HG03097 (cell line): ENCODE measurements around the gene HOXB7.

Source experiments
- ATAC-seq: cut with Tn5 transposase; IDR thresholded peaks from one replicate; pipeline ENCODE4 v1.9.1; 2021; ENCODE audit not compliant: unreplicated experiment, low FRiP score

The HOXB7 gene

DNA sequence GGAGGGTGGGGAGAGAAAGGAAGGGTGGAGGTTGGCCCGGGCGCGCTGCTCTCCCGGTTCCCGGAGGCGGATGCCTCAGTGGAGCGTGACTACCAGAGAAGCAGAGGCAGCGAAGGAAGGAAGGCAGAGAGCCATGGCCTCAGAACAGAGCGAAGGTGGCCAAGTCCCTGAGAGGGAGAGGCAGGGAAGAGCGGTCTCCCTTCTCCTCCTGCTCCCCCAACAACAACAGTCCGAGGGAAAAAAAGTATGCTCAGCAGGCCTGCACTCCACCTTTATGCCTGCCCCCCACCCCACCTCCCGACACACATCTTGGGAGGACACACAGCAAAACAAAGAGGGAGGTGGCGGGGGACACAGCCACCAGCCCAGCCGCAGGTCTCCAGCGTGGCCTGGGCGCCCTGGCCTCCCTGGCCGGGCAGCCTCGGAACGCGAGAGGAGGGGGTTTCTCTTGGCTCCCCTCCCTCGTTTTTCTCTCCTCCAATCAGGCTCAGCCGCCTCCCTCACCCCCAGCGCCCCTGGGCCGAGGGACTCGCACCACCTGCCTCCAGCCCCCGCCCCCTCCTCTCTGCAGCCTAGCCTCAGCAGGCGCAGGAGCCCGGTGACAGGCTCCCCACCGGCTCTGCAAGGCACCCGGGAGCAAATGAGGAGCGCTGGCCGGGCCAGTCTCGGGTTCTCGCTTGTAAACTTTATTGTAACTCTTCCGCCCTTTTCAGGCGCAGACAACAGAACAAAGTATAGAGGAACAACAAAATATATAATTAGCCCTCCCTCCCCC lies 1.1 kb upstream of the HOXB7 start:
- no peak for ATAC-seq

GRCh38 chr17:48611213-48611612 lies 396 bp upstream of the HOXB7 start:
- ATAC-seq = no peak

DNA sequence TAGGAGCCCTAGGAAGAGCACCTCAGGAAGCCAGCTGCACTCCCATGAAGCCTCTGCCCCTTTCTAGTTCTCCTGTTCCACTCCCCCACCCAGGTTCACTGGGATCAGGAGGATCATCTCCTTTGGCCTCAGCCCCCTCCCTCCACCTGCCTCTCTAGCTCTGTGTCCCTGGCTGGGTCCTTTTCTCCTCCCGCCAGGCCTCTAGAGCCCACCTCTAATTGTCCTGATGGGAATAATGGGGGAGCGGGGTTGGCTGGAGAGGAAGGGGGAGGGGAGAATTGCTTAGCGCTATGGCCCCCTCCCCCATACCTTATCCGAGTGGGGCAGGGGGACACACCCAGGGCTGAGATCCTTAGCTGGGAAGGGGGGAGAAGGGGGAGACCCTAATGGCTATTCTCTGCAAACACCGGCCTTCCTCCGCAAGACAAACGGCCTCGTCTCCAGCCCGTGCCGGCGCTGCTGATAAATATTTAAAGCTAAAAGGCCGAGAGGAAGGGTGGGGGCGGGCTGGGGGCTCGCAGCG lies 997 bp downstream of the HOXB7 start:
- ATAC-seq = no peak

GRCh38 chr17:48609033-48609432 lies 1.8 kb downstream of the HOXB7 start:
- ATAC-seq = no peak

GRCh38 chr17:48608494-48608834 lies 2.4 kb downstream of the HOXB7 start:
- no peak for ATAC-seq

DNA sequence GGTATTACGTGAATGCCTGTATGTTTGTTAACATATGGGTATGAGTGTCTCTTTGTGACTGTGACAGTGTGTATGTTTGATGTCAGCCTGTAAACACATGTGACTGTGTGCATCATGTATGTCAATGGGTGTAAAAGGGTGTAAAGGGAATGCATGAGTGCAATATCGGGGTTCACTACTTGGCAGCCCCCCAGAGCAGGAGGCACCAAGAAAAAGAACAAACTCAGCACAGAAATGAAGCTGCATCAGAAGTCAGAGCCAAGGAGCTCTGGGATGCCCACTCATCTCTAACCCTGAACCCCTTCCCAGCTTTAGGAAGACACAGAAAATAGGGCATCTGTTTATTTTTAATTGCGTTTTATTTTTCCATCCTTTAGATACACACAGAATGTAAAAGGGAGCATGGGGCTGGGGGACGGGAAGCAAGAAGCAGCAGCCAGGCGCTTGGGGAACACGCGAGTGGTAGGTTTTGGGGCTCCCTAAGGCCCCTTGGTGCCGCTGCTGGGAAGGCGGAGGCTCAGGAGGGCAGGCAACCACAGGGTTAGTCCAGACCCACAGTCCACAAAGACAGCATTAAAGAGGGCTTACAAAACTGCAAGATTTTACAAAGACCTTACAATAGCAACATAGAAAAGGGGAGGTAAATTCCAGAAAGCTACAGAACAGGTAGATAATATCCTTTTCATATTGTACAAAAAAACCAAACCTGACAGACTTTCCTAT lies 3.8 kb downstream of the HOXB7 start:
- ATAC-seq = no peak

DNA sequence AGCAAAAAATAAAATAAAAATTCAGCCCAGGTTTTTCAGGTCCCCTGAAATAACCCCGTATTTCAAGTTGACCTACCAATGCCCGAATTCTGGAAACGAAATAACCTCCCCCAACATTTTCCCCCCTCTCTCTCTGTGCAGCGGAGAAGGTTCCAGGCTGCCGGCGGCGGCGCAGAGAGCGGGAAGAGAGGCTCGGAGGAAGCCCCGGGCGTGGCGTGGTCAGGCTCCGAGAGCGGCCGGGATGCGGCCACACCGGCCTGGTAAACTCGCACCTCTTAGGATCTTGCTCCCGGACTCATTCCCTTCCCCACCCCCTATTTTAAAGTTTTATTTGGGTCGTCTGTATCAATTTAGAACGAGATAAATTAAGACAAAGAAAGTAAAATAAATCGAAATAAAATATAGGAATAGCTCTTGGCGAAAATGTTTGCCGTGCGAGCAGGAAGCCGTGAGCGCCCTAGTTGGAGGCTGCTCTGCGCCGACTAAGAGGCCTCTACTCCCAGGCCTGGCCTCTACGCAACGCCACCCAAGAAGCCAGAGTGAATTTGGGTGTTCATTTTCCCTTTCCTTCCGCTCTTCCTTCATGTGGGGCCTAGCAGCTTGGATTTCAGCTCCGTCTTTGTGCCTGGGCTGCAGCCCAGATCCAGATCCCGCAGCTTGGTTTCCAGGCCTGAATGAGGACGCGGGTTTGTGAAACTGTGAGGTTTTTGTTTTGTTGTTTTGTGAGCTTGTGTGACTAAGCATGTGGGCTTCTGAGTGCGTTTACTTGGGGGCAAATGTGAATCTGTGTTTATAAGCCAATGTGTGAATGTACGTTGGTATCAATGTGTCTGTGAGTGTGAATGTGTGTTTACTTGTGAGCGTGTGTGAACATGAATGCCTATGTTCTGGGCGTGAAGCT lies 4.6 kb downstream of the HOXB7 start:
- ATAC-seq = no peak

GRCh38 chr17:48605409-48605919 lies 5.4 kb downstream of the HOXB7 start:
- ATAC-seq = no peak

DNA sequence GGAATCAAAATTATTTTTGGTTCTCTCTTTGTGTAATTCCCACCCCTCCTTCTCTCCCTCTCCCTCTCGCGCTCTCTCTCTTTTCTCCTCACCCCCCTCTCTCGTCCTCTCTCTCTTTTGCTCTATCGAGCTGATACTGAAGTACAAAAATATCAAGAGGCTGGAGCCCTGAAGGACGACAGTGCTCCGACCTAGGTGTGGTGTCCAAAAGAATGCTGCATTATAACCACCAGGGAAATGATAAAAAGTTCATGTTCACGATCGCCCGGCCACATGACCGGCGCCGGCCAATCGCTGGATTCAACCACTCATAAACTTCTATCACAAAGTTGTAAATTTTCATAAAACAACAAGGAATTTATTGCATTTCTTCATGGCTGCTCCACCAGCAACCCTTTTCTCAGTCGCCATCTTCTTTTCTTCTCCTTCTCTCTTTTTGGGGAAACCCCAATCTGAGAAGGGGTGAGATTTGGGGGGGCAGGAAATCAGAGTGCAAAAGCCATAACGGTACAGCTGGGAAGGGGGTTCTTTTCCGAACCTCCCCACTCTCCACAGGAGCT lies 6.0 kb downstream of the HOXB7 start, which contains the start of gene HOXB6:
Gene HOXB6 (minus strand): TSS at position 217 of the 560 bp plus-strand sequence. CDS start 6,836 bp downstream, outside the sequence.
- ATAC-seq = no peak

DNA sequence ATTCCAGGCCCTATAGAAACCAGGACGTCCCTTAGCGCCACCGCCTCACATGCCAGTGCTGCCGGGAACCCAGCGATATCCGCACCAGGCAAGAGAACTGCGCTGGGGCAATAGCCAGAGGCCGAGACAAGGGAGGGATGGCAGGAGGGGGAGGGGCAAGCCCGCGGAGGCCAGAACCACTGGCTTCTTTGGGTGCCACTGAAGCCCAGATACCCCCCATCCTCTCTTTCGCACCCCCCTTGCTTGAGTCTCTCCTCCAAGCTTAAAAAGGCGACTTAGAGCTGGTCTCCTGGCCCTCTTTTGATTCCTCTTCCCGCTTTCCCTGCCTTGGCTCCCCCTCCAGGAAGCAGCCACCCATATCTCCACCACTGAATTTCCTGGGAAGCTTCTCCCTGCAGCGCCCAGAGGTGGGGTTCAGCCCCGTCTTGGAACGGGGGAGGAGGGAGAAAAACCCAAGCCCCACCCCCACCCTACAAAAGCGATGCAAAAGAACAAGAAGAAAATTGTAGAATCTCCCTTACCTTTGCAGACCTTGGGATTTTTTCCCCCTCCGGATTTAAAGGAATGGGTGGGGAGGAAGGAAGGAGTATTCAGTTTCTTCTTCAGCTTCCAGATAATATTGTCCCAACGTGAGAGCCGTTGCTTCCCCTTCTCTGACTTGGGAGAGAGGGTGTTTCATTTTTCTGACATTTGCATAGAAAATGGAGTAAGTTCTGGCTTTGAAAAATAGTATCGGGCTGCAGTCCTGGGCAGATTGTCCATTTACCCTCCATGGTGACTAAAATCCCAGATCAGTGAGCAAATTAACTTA lies 6.7 kb downstream of the HOXB7 start:
- ATAC-seq = no peak

- no peak for ATAC-seq
These were observed 9.0 kb downstream of the HOXB7 start for GRCh38 chr17:48601539-48602425.

DNA sequence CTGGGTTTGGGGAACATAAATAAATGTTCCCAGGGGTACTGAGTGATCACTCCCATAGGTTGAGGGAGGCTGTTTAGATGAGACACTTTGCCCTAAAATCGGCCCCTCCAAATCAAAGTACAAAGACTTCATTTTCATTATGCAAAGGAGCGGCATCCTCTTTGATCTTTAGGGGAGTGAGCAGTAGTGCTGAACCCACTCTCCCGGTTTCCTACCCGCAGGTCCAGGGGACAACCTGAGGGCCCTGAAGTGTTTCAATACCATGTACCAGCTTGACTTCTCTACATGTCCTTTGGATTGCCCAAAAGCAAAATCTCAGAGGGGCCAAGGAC lies 9.6 kb downstream of the HOXB7 start:
- no peak for ATAC-seq

- ATAC-seq = no peak
These were observed 10.3 kb downstream of the HOXB7 start for GRCh38 chr17:48600244-48601098.

- no peak for ATAC-seq
These were observed 11.5 kb downstream of the HOXB7 start for GRCh38 chr17:48599354-48599753.

DNA sequence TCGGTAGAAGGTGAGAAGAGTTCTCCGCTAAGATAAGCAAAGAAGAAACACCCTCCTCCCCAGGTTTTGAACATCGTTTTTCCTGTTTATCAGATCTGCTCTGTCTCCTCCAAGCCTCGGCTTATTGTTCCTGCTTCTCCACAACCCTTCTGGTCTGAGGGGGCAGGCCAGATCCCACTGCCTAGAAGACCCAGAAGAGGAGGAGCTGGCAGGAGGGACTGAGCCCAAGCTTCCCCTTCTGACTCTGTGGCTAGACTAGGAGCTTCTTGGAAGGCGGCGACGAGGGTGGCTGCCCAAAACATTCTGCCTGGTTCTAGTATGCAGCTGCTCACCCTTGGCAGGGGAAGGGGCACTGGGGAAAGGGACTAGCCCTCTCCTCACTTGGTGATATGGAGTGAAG lies 12.1 kb downstream of the HOXB7 start:
- ATAC-seq = no peak

DNA sequence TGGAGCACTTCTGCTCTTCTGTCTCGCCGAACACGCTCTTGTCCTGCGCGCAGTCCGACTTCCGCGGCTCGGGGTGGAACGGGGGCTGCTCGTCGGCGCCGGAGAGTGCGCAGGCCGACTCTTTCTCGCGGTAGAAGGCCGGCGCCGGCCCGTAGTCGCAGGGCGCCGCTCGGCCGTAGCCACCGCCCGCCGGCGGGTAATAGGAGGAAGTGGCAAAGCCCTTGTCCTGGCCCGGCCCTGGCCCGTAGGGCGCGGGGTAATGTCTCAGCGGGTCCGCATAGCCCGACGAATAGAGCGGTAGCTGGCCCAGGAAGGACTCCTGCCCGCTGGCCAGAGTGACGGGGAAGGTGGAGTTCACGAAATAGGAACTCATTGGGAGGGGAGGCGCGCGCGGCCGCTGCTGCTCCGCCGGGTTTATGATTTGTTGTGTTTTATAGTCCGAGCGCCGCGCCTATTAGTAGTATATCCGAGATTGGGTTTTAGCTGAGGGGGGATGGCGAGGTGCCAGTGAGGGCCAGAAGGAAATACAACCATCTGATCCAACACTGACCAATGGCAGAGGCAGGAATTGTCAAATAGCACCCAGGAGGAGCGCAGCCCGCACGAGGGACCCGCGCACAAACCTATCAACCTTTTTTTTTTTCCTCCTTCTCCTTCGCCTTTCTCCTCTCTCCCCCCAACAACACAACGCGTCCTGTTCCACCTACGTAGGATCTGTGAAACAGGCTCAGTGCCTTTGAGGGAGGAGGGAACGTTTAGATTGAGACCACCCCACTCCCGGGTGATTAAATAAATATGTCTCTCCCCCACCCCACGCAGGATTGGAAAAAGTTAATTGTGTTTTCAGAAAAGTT lies 12.8 kb downstream of the HOXB7 start:
- no peak for ATAC-seq

GRCh38 chr17:48597528-48597777 lies 13.4 kb downstream of the HOXB7 start:
- no peak for ATAC-seq
